ENCODE results near the gene GLI3.
A peak's percentile ranks its signal among the peaks of the same experiment; 100 is the strongest.

Gene GLI3

GRCh38 chr7:41928166-41928565, 308.8 kb downstream of the GLI3 start:
- no peak for DNase-seq (ENCODE audit: low spot score)

- DNase-seq (ENCODE audit: low spot score) = no peak
These were observed 309.6 kb downstream of the GLI3 start for GRCh38 chr7:41927380-41927779.

- no peak for DNase-seq (ENCODE audit: low spot score)
These were observed 311.1 kb downstream of the GLI3 start for GRCh38 chr7:41925946-41926345.

GRCh38 chr7:41924796-41925195, 312.2 kb downstream of the GLI3 start:
- DNase-seq (ENCODE audit: low spot score) = no peak

- no peak for DNase-seq (ENCODE audit: low spot score)
These were observed 314.6 kb downstream of the GLI3 start for GRCh38 chr7:41922373-41922772.

- DNase-seq (ENCODE audit: low spot score) = no peak
These were observed 315.5 kb downstream of the GLI3 start for GRCh38 chr7:41921453-41921981.

- no peak for DNase-seq (ENCODE audit: low spot score)
These were observed 318.4 kb downstream of the GLI3 start for GRCh38 chr7:41918597-41918996.

- peak; percentile 65 for DNase-seq (ENCODE audit: low spot score)
These were observed 320.5 kb downstream of the GLI3 start for GRCh38 chr7:41916450-41916927.

- DNase-seq (ENCODE audit: low spot score) = no peak
These were observed 321.1 kb downstream of the GLI3 start for GRCh38 chr7:41915871-41916270.

- no peak for DNase-seq (ENCODE audit: low spot score)
These were observed 324.0 kb downstream of the GLI3 start for GRCh38 chr7:41912851-41913567.

GRCh38 chr7:41912426-41912825, 324.6 kb downstream of the GLI3 start:
- no peak for DNase-seq (ENCODE audit: low spot score)

GRCh38 chr7:41911792-41912191, 325.2 kb downstream of the GLI3 start:
- no peak for DNase-seq (ENCODE audit: low spot score)

All from LoVo (cell line).